Heart right ventricle (tissue), 16 donors: Measurements from ENCODE around the gene FARP1. TPM values are rescaled to one million over a fixed set of nuclear protein-coding genes. Genes with fewer than 3 reads are reported as not detected.

Source experiments
- ATAC-seq, 8 donors: fragments of 200-7000 bp; cut with Tn5 transposase; one replicate each; pipeline ENCODE4 v1.9.1; 2020; ENCODE audit warnings: mild to moderate bottlenecking in 8 of 8, moderate library complexity in 8 of 8, moderate number of reproducible peaks in 1 of 8
- DNase-seq, 2 donors: peaks; one replicate each; pipeline ENCODE4 v3.0.0-alpha.2; 2020
- H3K27ac ChIP-seq, 10 donors: fragments of 200-600 bp; sonication (generic) in 2 of 10; one replicate each; pipeline versions ENCODE4 v1.5.0 to v1.8.0; 2020 to 2022; ENCODE audit warnings: mild to moderate bottlenecking in 3 of 10
- H3K27me3 ChIP-seq, 7 donors: fragments of 200-600 bp; one replicate each; pipeline ENCODE4 v1.8.0; 2021 to 2022; ENCODE audit warnings: mild to moderate bottlenecking in 2 of 7
- H3K36me3 ChIP-seq, 9 donors: fragments of 200-600 bp; sonication (generic) in 1 of 9; one replicate each; pipeline versions ENCODE4 v1.5.0 to v1.8.0; 2020 to 2022; ENCODE audit warnings: mild to moderate bottlenecking in 2 of 9
- H3K4me1 ChIP-seq, 9 donors: fragments of 200-600 bp; sonication (generic) in 1 of 9; one replicate each; pipeline versions ENCODE4 v1.5.0 to v1.8.0; 2020 to 2022; ENCODE audit warnings: mild to moderate bottlenecking in 4 of 9
- H3K4me3 ChIP-seq, 10 donors: fragments of 200-600 bp; sonication (generic) in 2 of 10; one replicate each; pipeline versions ENCODE4 v1.5.0 to v1.8.0; 2020 to 2022; ENCODE audit warnings: mild to moderate bottlenecking in 7 of 10, moderate library complexity in 2 of 10
- H3K9me3 ChIP-seq, 11 donors: fragments of 200-600 bp in 10 of 11; sonication (generic) in 2 of 11; one replicate each; pipeline versions ENCODE4 v1.5.0 to v1.8.0; 2013 to 2022; ENCODE audit warnings: mild to moderate bottlenecking in 2 of 11, control low read depth in 1 of 11, moderate library complexity in 1 of 11
- WGBS, 2 donors: extraction: QIAGEN DNeasy Blood & Tissue Kit; methylation state at CpG; one replicate each; pipeline ENCODE4 v1.1.7; 2013; ENCODE audit warnings: inconsistent platforms in 1 of 2; 5-methylcytosine and 5-hydroxymethylcytosine counted together
- intact Hi-C, 10 donors: fragments of 100-400 bp; cut with DNase I; formaldehyde crosslinking; loops; one replicate each; pipeline versions ENCODE4 v1.11.1 to v1.14.2; 2022
- polyA plus RNA-seq, 2 donors: library from polyadenylated mRNA; stranded (reverse); fragments of 200-250 nt; gene quantifications; one replicate each; pipeline ENCODE4 v1.2.3, GENCODE V29; 2013
- total RNA-seq, 10 donors: library from RNA; stranded (reverse); fragmentation: NEBNext Ultra II Directional in 3 of 10; extraction: Animal tissue kit (Norgen Biotek cat#: 25700) in 3 of 10; gene quantifications; one replicate each; pipeline versions ENCODE4 v1.2.1 to v1.2.4, GENCODE V29; 2021 to 2023
- TF ChIP-seq, protein P1 (sequence below), 9 donors: fragments of 200-600 bp; sonication (generic) in 2 of 9; IDR thresholded peaks; one replicate each; pipeline versions ENCODE4 v1.5.0 to v1.8.0; 2021 to 2022; ENCODE audit warnings: antibody characterized with exemption in 9 of 9, mild to moderate bottlenecking in 5 of 9, moderate library complexity in 1 of 9
- donor health status: Arrhythmogenic right ventricular cardiomyopathy.
- donor health status: ischemic (EF 13 %, LVEDD 7.1; RV severe dilation, severe dysfunction).
- donor health status: healthy with polysubstance abuse.
- donor health status: DM: no; HTN: yes; CAD: no.
- donor health status: DM: no; HTN: no; CAD: no.
- donor health status: ischemic (EF 25% LVEDD 6.9; RV normal size, moderate dysfunction).
- donor health status: ischemic (EF 25% LVEDD 5.7; RV mildly dilated, moderate dysfunction).
- donor health status: healthy.
- donor health status: DM: yes; HTN: yes; CAD: no.
- donor health status: Ischemic cardiomyopathy.
- donor health status: ischemic (EF 35%, LVEDD 5.7; RV mildly dilated, moderate dysfunction).
- donor health status: nonischemic (EF 11% LVEDD 7.7; RV severe dilation, severe dysfunction).
- donor health status: DM: yes; HTN: yes; CAD: no.
- donor health status: PGD.
- donor health status: ischemic (EF 29% LVEDD 5.4; RV normal size, mild dysfunction).
- donor health status: nonischemic (EF 23%, LVEDD 6.1; RV moderate dilation, normal function).

Gene FARP1
- total and polyA plus RNA-seq, 12 donors: 6.9 to 72.9 (median 17.1) TPM

DNA sequence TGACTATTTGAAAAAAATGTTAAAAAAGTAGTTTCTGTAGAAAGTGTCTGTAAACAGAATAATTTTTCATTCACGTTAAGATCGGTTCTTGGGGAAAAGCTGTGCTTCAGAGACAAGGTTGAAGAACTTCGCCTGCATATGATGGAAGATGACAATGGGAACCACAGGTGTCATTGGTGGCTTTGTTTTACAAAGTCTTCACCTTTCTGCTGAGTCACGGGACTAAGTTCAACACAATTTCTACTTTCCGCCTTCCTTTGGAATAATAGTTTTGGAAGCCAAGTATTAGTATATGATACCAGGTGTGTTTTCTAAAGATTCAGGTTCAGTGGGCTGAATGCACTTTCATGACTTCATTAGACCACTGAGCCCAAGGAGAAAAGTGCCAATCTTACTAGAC, 189.8 kb downstream of the FARP1 start:
- no peaks in the 10 kb centered on the region for H3K9me3 ChIP-seq
- H3K4me1 ChIP-seq: peaks cover 0 to 6% (median 0%) of the 10 kb centered on the region in 9 donors

GRCh38 chr13:98333486-98333885, 190.6 kb downstream of the FARP1 start:
- intact Hi-C loops: no loop called here
- Histone ChIP-seq H3K9me3 (no peaks in the 10 kb centered on the region), H3K27ac (no peak overlapping the region), H3K27me3 (no peaks in the 10 kb centered on the region), H3K36me3 (no peaks in the 10 kb centered on the region), H3K4me1 (no peaks in the 10 kb centered on the region), H3K4me3 (no peak overlapping the region)
- TF ChIP-seq, protein P1, sequence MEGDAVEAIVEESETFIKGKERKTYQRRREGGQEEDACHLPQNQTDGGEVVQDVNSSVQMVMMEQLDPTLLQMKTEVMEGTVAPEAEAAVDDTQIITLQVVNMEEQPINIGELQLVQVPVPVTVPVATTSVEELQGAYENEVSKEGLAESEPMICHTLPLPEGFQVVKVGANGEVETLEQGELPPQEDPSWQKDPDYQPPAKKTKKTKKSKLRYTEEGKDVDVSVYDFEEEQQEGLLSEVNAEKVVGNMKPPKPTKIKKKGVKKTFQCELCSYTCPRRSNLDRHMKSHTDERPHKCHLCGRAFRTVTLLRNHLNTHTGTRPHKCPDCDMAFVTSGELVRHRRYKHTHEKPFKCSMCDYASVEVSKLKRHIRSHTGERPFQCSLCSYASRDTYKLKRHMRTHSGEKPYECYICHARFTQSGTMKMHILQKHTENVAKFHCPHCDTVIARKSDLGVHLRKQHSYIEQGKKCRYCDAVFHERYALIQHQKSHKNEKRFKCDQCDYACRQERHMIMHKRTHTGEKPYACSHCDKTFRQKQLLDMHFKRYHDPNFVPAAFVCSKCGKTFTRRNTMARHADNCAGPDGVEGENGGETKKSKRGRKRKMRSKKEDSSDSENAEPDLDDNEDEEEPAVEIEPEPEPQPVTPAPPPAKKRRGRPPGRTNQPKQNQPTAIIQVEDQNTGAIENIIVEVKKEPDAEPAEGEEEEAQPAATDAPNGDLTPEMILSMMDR (IDR thresholded peaks at IDR 0.05): no peak
- DNase-seq (no peak), ATAC-seq (no peak)
- 84% methylated on average over 12 of the region's 12 CpGs for WGBS, 2 donors

More for the DNA sequence above, 189.8 kb downstream of the FARP1 start:
- no peak overlapping the region for H3K4me3 ChIP-seq
- no peak for ATAC-seq
- no peak overlapping the region for H3K27ac ChIP-seq
- H3K36me3 ChIP-seq: no peaks in the 10 kb centered on the region
- intact Hi-C loops: no loop called here
- no peak for DNase-seq
- no peaks in the 10 kb centered on the region for H3K27me3 ChIP-seq
- 98% methylated on average over 5 of the region's 5 CpGs for WGBS, 2 donors
- TF ChIP-seq, protein P1 (IDR thresholded peaks at IDR 0.05): no peak

DNA sequence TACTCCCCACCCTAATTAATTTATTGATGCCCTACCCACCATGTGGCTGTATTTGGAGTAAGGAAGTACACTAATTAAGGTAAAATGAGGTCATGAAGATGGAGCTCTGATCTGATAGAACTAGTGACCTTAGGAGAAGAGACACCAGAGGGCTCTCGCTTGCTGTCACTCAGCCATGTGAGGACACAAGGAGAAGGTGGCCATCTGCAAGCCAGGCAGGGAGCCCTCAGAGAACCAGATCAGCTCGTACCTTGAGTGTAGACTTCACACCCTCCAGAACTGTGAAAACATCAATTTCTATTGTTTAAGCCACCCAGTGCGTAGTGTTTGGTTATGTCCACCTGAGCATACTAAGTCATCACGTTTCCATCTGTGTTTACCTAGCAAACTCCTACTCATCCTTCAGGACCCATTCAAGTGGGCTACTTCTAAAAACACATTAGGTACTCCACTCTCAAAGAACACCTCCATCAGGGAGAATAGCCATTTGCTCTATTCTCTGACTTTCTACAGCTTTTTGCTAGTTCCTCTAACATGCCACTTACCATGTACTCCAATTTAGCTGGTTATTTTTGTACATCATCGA, 191.8 kb downstream of the FARP1 start:
- no peak overlapping the region for H3K4me3 ChIP-seq
- 98% methylated on average over 5 of the region's 5 CpGs for WGBS, 2 donors

GRCh38 chr13:98335721-98336120, 192.8 kb downstream of the FARP1 start:
- Histone ChIP-seq H3K36me3 (no peaks in the 10 kb centered on the region), H3K4me3 (no peak overlapping the region), H3K27me3 (no peaks in the 10 kb centered on the region), H3K27ac (no peak overlapping the region), H3K4me1 (peaks cover 0 to 10% (median 0%) of the 10 kb centered on the region in 9 donors), H3K9me3 (no peaks in the 10 kb centered on the region)
- TF ChIP-seq, protein P1 (IDR thresholded peaks at IDR 0.05): no peak
- 91 to 94% methylated on average over 4 of the region's 4 CpGs for WGBS, 2 donors
- no peak for DNase-seq
- intact Hi-C loops: loop anchor here in 1 of 10 donors (2.0 kb wide), 1 partner anchor 71 kb away; no protein-coding TSS in a partner anchor
- ATAC-seq: no peak

More for the DNA sequence above, 191.8 kb downstream of the FARP1 start:
- Histone ChIP-seq H3K27me3 (no peaks in the 10 kb centered on the region), H3K36me3 (no peaks in the 10 kb centered on the region), H3K4me1 (peaks cover 0 to under 1% (median 0%) of the 10 kb centered on the region in 9 donors), H3K9me3 (no peaks in the 10 kb centered on the region), H3K27ac (no peak overlapping the region)
- intact Hi-C loops: loop anchor here in 1 of 10 donors (2.0 kb wide), 1 partner anchor 70 kb away; no protein-coding TSS in a partner anchor
- ATAC-seq (no peak), DNase-seq (no peak)
- TF ChIP-seq, protein P1 (IDR thresholded peaks at IDR 0.05): no peak
